Mesenteric fat pad (tissue), 1 donor: ENCODE results near the gene MRPL54. TPM values are rescaled to one million over a fixed set of nuclear protein-coding genes. Genes with fewer than 3 reads are reported as not detected.

ENCODE experiments used
- DNase-seq: peaks from one replicate; pipeline ENCODE4 v3.0.0-alpha.2; 2020; ENCODE audit warnings: low spot score
- total RNA-seq: library from RNA; stranded (reverse); fragmentation: NEBNext Ultra II Directional; extraction: Animal tissue kit (Norgen Biotek cat#: 25700); gene quantifications from one replicate; pipeline ENCODE4 v1.2.1, GENCODE V29; 2021
- donor health status: DM: yes; HTN: yes; CAD: no.

The MRPL54 gene
- total RNA-seq, 1 donor from 2014 or later, result 72.7 TPM

- DNase-seq, result no peak
Measured at GRCh38 chr19:3768748-3769099, 6.2 kb downstream of the MRPL54 start.

- DNase-seq, result no peak
Measured at GRCh38 chr19:3769494-3769893, 7.0 kb downstream of the MRPL54 start.

- no peak for DNase-seq
Measured at GRCh38 chr19:3770136-3770999, 7.9 kb downstream of the MRPL54 start.

- DNase-seq, result no peak
Measured at GRCh38 chr19:3771000-3771905, 8.8 kb downstream of the MRPL54 start.

GRCh38 chr19:3771906-3772455 lies 9.5 kb downstream of the MRPL54 start, which contains the start of gene RAX2:
RAX2 (minus strand) TSS chr19:3772228; CDS start chr19:3771742, 486 bp downstream.
- no peak for DNase-seq

- no peak for DNase-seq
Measured at GRCh38 chr19:3773814-3774515, 11.5 kb downstream of the MRPL54 start.

- no peak for DNase-seq
Measured at GRCh38 chr19:3774621-3775373, 12.3 kb downstream of the MRPL54 start.

GRCh38 chr19:3775374-3775711 lies 12.9 kb downstream of the MRPL54 start:
- no peak for DNase-seq

GRCh38 chr19:3775831-3776230 lies 13.3 kb downstream of the MRPL54 start:
- DNase-seq, result no peak

- no peak for DNase-seq
Measured at GRCh38 chr19:3776479-3777040, 14.1 kb downstream of the MRPL54 start.

- no peak for DNase-seq
Measured at GRCh38 chr19:3778104-3778867, 15.8 kb downstream of the MRPL54 start.

- DNase-seq, result no peak
Measured at GRCh38 chr19:3778899-3779723, 16.6 kb downstream of the MRPL54 start.

GRCh38 chr19:3780786-3781304 lies 18.4 kb downstream of the MRPL54 start:
- DNase-seq, result no peak

GRCh38 chr19:3781603-3782002 lies 19.1 kb downstream of the MRPL54 start:
- DNase-seq, result no peak

GRCh38 chr19:3782330-3782729 lies 19.8 kb downstream of the MRPL54 start:
- no peak for DNase-seq

- DNase-seq, result no peak
Measured at GRCh38 chr19:3782903-3783302, 20.4 kb downstream of the MRPL54 start.

- DNase-seq, result no peak
Measured at GRCh38 chr19:3783660-3784584, 21.4 kb downstream of the MRPL54 start.
